Neural cell (in vitro differentiated cells): ENCODE data around the gene C10orf120.

Experiments
- POLR2AphosphoS5 ChIP-seq: IDR thresholded peaks from 2 replicates; pipeline ENCODE4 v1.6.1; 2012
- SMC3 ChIP-seq: fragments of 450-650 bp; conservative IDR thresholded peaks from 2 replicates; pipeline ENCODE4 v1.6.1; 2014; ENCODE audit warnings: antibody characterized with exemption, mild to moderate bottlenecking, moderate library complexity; ENCODE audit not compliant: poor library complexity
- TF ChIP-seq, protein P1 (sequence below): IDR thresholded peaks from 2 replicates; pipeline ENCODE4 v1.6.1; 2012; ENCODE audit warnings: borderline replicate concordance

GRCh38 chr10:122733931-122734665 lies 34.5 kb upstream of the C10orf120 start:
- TF ChIP-seq, protein P1, sequence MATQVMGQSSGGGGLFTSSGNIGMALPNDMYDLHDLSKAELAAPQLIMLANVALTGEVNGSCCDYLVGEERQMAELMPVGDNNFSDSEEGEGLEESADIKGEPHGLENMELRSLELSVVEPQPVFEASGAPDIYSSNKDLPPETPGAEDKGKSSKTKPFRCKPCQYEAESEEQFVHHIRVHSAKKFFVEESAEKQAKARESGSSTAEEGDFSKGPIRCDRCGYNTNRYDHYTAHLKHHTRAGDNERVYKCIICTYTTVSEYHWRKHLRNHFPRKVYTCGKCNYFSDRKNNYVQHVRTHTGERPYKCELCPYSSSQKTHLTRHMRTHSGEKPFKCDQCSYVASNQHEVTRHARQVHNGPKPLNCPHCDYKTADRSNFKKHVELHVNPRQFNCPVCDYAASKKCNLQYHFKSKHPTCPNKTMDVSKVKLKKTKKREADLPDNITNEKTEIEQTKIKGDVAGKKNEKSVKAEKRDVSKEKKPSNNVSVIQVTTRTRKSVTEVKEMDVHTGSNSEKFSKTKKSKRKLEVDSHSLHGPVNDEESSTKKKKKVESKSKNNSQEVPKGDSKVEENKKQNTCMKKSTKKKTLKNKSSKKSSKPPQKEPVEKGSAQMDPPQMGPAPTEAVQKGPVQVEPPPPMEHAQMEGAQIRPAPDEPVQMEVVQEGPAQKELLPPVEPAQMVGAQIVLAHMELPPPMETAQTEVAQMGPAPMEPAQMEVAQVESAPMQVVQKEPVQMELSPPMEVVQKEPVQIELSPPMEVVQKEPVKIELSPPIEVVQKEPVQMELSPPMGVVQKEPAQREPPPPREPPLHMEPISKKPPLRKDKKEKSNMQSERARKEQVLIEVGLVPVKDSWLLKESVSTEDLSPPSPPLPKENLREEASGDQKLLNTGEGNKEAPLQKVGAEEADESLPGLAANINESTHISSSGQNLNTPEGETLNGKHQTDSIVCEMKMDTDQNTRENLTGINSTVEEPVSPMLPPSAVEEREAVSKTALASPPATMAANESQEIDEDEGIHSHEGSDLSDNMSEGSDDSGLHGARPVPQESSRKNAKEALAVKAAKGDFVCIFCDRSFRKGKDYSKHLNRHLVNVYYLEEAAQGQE = no peak
- TF ChIP-seq POLR2AphosphoS5 (no peak), SMC3 (no peak)
